Ascending aorta (tissue), 2 donors: ENCODE measurements around the gene NEBL. TPM values are rescaled to one million over a fixed set of nuclear protein-coding genes. Genes with fewer than 3 reads are reported as not detected.

ENCODE experiments used
- DNase-seq, 2 donors: peaks; one replicate each; pipeline ENCODE4 v3.0.0-alpha.2; 2019; ENCODE audit warnings: low spot score in 2 of 2
- H3K27ac ChIP-seq, 2 donors: fragments of 200-600 bp; sonication (generic); one replicate each; pipeline ENCODE4 v1.5.1; 2016 to 2017; ENCODE audit warnings: mild to moderate bottlenecking in 1 of 2
- H3K27me3 ChIP-seq: fragments of 200-600 bp; sonication (generic); one replicate; pipeline ENCODE4 v1.5.1; 2017
- H3K36me3 ChIP-seq, 2 donors: fragments of 200-600 bp; sonication (generic); one replicate each; pipeline ENCODE4 v1.5.1; 2016
- H3K4me1 ChIP-seq, 2 donors: fragments of 200-600 bp; sonication (generic); one replicate each; pipeline ENCODE4 v1.5.1; 2016 to 2017; ENCODE audit warnings: mild to moderate bottlenecking in 1 of 2
- H3K4me3 ChIP-seq, 2 donors: fragments of 200-600 bp; sonication (generic); one replicate each; pipeline ENCODE4 v1.5.1; 2016 to 2017; ENCODE audit warnings: mild to moderate bottlenecking in 1 of 2
- H3K9me3 ChIP-seq, 2 donors: fragments of 200-600 bp; sonication (generic); one replicate each; pipeline ENCODE4 v1.5.1; 2016
- intact Hi-C: fragments of 100-400 bp; cut with DNase I; formaldehyde crosslinking; loops from one replicate; pipeline ENCODE4 v1.15.1; 2023
- total RNA-seq: library from RNA; depleted of rRNA; stranded (reverse); fragments of >200 nt; gene quantifications from one replicate; pipeline ENCODE4 v1.1.0, GENCODE V29; 2016
- TF ChIP-seq, protein P1 (sequence below), 3 experiments: fragments of 200-600 bp in 2 of 3; fragments of 450-650 bp in 1 of 3; sonication (generic) in 2 of 3; IDR thresholded peaks; one replicate each; pipeline ENCODE4 v1.5.1; 2016 to 2019; ENCODE audit warnings: antibody characterized with exemption in 3 of 3, mild to moderate bottlenecking in 1 of 3, moderate library complexity in 1 of 3

Gene NEBL
- total RNA-seq, 1 donor from 2014 or later = 0.21 TPM

DNA sequence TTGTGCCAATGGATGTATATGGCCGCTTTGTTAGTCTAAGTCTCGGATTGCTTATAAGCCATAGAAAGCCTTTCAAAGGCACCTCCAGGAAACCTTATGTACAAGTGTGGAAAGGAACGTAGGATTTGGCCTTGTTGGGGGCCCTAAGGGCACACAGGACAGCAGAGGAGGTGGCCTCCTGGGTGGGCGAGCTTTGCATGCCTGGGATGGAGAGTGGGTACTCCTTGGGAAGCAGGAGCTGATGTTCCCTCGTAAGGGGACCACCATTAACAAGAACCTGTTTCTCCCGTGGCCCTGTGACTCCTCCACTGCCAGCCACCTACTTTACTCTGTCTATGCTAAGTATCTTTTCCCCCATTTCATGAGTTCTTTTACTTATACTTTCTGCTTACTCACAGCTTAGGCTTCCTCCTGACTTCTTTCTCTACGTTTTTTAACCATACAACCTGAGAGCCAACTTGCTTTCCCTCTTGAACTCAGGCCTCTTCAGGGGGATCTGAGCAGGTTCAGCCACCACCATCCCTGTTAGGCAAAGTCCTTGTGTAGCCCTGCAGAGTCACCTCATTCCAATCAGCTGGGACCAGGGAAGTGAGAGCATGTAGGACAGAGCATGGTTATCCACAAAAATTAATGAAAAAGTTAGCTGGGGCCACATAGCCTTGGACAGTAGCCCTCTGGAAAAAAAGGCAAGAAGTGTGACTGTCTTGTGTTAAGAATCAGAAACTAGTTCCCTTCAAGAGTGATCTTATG lies 118.9 kb downstream of the NEBL start:
- intact Hi-C loops = no loop called here
- TF ChIP-seq, protein P1, sequence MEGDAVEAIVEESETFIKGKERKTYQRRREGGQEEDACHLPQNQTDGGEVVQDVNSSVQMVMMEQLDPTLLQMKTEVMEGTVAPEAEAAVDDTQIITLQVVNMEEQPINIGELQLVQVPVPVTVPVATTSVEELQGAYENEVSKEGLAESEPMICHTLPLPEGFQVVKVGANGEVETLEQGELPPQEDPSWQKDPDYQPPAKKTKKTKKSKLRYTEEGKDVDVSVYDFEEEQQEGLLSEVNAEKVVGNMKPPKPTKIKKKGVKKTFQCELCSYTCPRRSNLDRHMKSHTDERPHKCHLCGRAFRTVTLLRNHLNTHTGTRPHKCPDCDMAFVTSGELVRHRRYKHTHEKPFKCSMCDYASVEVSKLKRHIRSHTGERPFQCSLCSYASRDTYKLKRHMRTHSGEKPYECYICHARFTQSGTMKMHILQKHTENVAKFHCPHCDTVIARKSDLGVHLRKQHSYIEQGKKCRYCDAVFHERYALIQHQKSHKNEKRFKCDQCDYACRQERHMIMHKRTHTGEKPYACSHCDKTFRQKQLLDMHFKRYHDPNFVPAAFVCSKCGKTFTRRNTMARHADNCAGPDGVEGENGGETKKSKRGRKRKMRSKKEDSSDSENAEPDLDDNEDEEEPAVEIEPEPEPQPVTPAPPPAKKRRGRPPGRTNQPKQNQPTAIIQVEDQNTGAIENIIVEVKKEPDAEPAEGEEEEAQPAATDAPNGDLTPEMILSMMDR (IDR thresholded peaks at IDR 0.05) = no peak
- Histone ChIP-seq H3K27ac (no peak overlapping the region), H3K27me3 (no peaks in the 10 kb centered on the region), H3K4me3 (no peak overlapping the region), H3K9me3 (no peaks in the 10 kb centered on the region), H3K4me1 (no peaks in the 10 kb centered on the region), H3K36me3 (no peaks in the 10 kb centered on the region)
- DNase-seq = no peak

DNA sequence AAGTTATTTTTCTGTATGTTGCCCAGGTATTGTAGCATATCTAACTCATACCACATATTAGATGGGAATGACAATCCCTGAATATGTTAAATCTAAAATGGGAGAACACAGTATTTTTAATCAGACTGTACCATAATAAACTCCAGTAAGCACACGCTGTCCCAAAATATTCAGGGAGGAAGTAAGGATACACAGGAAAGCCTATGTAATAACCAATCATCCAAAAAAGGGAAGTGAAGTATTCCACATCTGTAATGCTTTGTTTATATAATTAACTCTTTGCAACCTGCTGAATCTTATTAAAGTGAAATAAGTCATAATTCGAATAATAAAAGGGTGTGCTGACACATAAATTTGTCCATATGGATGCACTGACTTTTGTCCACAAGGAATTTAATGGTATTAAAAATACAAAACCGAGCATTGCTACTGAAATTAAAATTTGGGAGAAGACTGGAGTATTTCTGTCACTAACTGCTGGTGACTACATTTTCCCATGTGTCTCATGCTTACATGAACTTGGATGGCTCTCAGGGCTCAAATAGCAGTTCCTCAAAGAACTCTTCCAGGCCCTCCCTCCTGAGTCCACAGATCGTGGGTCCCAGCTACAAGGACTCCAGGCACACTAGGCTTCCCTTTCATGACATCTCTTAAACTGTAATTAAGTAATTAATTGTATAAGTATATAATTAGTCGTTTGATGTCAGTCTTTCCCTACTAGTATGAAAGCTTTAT lies 120.6 kb downstream of the NEBL start:
- H3K4me3 ChIP-seq = no peak overlapping the region
- TF ChIP-seq, protein P1 (IDR thresholded peaks at IDR 0.05) = no peak
- no peaks in the 10 kb centered on the region for H3K36me3 ChIP-seq
- no peak for DNase-seq
- intact Hi-C loops = no loop called here
- H3K27ac ChIP-seq = peak overlapping the region in 1 of 2 donors; percentile 34
- no peaks in the 10 kb centered on the region for H3K9me3 ChIP-seq
- no peaks in the 10 kb centered on the region for H3K27me3 ChIP-seq
- H3K4me1 ChIP-seq = no peaks in the 10 kb centered on the region

DNA sequence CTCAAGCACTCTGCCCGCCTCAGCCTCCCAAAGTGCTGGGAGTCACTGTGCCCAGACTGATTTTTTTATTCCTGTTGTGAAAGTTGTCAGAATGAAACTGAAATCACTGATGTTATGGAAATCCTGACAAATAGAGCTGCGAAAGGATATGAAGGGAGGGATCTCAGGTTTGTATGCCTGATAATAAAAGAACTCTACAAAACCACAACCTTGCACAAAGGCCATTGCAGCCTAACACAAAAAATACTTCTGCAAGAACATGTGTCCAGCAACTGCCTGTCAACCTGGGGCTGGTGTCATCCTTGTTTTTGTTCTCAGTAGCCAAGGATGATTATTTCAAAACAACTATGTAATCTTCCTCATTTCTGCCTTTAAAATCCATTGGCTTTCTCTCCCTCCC lies 126.1 kb downstream of the NEBL start:
- TF ChIP-seq, protein P1 (IDR thresholded peaks at IDR 0.05) = no peak
- peaks cover 0 to 14% of the 10 kb centered on the region in 2 donors for H3K4me1 ChIP-seq
- intact Hi-C loops = no loop called here
- H3K4me3 ChIP-seq = no peak overlapping the region
- no peaks in the 10 kb centered on the region for H3K36me3 ChIP-seq
- H3K27me3 ChIP-seq = no peaks in the 10 kb centered on the region
- DNase-seq = no peak
- H3K9me3 ChIP-seq = no peaks in the 10 kb centered on the region
- no peak overlapping the region for H3K27ac ChIP-seq

DNA sequence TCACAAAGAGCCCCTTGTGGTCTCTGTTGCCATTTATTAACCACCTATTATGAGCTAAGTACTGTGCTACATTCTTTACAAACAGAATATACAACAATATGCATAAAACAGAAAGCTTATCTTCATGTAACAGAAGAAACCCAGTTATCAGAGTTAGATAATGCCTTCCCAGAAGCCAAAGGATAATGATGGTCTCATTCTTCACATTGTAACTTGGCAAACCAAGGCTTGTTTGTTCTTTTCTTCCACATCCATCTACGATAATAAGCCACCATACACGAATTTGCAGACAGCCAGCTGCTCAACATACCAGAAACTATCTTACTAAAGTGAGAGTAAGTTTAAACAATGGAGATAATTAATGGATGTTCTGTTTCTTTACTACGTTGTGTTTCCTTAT lies 127.6 kb downstream of the NEBL start:
- intact Hi-C loops = loop anchor here (2.0 to 10.0 kb wide), 2 partner anchors 145 to 1357 kb away; no protein-coding TSS in a partner anchor
- TF ChIP-seq, protein P1 (IDR thresholded peaks at IDR 0.05) = no peak
- no peak for DNase-seq
- Histone ChIP-seq H3K36me3 (no peaks in the 10 kb centered on the region), H3K9me3 (no peaks in the 10 kb centered on the region), H3K4me1 (peaks cover 0 to 14% of the 10 kb centered on the region in 2 donors), H3K4me3 (no peak overlapping the region), H3K27ac (no peak overlapping the region), H3K27me3 (no peaks in the 10 kb centered on the region)

DNA sequence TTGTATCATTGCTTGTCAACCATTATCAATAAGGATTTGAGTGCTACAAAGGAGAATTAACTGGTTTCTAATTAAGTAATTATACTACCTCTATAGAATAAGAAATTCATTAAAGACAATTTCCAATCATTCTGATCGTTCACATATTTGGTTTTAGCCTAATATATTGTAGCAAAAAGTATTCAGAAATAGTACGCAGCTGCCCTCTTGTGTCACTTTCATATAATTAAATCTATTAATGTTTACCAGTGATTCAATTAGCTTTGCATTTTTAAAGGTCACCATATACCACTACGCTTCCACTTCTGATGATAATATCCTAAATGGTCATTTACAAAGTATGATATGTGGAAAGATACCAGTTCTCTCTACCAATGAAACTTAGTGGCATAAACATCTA lies 128.3 kb downstream of the NEBL start:
- no peak for DNase-seq
- intact Hi-C loops = loop anchor here (2.0 to 10.0 kb wide), 2 partner anchors 144 to 1356 kb away; no protein-coding TSS in a partner anchor
- Histone ChIP-seq H3K27ac (no peak overlapping the region), H3K36me3 (no peaks in the 10 kb centered on the region), H3K4me3 (no peak overlapping the region), H3K4me1 (peaks cover 0 to 14% of the 10 kb centered on the region in 2 donors), H3K27me3 (no peaks in the 10 kb centered on the region), H3K9me3 (no peaks in the 10 kb centered on the region)
- TF ChIP-seq, protein P1 (IDR thresholded peaks at IDR 0.05) = peak; percentile 33 to 73 (median 33)
